HG02884 (cell line): Measurements from ENCODE around the gene SNAPC3.

Source experiments
- ATAC-seq: cut with Tn5 transposase; IDR thresholded peaks from one replicate; pipeline ENCODE4 v1.9.1; 2021; ENCODE audit warnings: mild to moderate bottlenecking, moderate library complexity; ENCODE audit not compliant: unreplicated experiment

Gene SNAPC3

DNA sequence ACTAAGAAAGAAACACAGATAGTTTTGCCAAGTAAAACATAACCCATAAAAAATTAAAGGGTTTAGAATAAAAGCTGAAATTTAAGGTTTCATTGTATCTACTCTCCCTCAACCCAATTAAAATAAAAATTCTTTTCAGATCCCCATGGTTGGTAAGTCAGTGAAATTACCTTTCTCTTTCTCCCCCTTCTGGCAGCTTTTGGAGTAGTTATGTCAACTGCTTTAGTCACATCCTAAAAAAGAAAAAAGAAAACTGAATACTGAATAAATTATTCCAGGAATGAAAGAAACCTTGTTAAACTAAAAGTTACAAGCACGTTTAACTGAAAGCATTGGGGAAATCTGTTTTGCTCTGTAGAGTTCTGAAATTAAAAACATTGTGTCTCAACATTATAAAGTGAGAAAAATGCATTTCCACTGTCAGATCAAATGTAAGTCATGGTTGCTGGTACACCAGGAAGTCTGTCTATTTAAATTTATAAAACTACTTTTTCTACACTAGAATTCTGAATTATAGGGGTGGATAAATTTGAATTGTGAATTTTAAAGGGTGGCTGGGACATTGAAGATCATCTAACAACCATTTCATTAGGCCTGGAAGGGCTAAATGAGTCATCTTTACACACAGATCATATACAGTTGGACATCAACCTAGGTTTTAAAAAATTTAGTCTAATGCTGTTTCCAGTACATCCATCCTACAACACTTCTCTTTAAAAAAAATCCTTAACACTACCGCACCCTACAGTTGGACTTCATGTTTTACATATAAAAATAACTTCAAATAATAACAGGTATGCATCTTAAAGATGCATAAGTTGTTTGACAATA, 63.4 kb downstream of the SNAPC3 start:
- ATAC-seq = no peak

DNA sequence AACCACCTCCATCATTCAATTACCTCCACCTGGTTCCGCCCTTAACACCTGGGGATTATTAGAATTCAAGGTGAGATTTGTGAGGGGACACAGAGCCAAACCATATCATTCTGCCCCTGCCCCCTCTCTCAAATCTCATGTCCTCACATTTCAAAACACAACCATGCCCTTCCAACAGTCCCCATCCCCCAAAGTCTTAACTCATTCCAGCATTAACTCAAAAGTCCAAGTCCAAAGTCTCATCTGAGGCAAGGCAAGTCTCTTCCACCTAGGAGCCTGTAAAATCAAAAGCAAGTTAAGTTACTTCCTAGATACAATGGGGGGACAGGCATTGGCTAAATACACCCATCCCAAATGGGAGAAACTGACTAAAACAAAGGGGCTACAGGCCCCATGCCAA, 69.3 kb downstream of the SNAPC3 start:
- ATAC-seq = no peak

DNA sequence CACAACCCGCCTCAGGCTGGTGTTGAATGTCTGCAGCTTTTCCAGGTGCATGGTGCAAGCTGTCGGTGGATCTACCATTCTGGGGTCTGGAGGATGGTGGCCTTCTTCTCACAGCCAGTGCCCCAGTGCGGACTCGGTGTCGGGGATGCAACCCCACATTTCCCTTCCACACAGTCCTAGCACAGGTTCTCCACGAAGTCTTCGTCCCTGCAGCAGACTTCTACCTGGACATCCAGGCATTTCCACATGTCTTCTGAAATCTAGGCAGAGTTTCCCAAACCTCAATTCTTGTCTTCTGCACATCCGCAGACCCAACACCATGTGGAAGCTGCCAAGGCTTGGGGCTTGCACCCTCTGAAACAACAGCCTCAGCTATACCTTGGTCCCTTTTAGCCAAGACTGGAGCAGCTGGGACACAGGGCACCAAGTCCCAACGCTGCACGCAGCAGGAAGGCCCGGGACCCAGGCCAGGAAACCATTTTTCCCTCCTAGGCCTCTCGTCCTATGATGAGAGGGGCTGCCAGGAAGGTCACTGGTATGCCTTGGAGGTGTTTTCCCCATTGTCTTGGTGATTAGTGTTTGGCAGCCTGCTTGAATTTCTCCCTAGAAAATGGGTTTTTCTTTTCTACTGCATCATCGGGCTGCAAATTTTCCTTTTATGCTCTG, 69.9 kb downstream of the SNAPC3 start:
- ATAC-seq = no peak

DNA sequence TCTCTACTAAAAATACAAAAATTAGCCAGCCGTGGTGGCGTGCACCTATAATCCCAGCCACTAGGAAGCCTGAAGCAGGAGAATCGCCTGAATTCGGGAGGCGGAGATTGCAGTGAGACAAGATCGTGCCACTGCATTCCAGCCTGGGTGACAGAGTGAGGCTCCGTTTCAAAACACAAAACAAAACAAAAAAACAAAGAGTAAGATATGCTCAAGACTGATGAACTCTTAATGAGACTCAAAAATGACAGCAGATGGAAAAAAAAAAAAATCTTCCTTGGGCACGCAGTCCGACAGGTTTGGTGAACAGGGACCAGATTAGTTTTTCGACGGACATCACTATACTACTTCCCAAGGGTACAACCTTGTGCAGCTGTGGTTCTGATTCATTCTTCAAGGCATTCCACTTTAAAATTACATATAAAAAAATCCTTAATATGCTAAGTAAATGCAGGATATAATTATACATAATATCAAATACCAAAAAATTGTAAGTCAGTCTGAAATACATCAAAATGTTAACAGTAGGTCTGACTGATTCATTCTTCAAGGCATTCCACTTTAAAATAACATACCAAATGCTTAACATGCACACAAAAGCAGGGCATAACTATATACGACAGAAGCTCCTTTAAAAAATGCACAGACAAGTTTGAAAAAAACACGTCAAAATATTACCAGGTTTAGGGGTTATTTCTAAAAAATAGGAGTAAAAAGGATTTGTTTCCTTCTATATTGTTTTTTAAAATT, 75.7 kb downstream of the SNAPC3 start:
- ATAC-seq = no peak

DNA sequence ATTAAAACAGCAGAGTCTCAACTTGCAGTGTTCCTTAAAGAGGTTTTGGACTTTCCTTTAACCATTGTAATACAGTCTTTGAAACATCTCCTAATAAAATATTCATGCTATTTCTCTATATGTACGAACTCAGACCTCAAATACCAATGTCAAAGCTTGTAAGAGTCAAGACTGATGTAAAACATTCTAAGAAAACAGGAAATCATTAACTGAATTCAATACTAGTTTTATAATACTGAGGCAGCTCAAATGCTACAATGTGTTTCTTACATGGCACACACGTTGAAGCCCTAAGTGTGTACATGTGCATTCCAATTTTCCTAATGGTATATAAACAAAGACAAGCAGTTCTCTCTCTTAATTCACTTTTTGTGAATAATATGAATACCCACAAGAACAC, 76.5 kb downstream of the SNAPC3 start:
- no peak for ATAC-seq

DNA sequence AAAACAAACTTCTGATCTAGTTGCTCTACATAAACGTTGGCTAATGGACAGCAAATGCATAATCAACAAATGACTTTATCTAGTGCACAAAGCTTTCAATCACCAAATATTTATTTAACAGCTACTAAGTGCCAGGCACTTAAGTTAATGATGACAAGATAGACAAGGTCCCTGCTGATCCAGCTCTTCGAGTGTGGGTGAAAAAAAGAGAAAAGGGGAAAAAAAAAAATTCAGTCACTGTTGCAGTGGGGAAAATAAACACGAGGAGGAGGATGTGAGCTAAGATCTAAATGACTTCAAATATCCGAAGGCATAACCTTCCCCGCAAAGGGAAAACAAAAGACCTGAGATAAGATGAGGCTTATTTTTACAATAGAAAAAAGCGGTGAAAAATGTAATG, 78.5 kb downstream of the SNAPC3 start:
- ATAC-seq = no peak

DNA sequence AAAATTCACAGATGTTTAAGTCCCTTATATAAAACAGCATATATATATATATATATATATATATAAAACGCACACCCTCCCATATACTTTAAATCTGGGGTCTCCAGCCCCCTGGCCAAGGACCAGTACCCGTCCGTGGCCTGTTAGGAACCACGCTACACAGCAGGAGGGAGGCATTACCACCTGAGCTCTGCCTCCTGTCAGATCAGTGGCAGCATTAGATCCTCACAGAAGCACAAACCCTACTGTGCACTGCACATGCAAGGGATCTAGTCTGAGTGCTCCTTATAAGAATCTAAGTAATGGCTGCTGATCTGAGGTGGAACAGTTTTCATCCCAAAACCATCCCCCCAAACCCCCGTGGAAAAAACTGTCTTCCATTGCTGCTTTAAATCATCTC, 79.1 kb downstream of the SNAPC3 start:
- ATAC-seq = no peak

DNA sequence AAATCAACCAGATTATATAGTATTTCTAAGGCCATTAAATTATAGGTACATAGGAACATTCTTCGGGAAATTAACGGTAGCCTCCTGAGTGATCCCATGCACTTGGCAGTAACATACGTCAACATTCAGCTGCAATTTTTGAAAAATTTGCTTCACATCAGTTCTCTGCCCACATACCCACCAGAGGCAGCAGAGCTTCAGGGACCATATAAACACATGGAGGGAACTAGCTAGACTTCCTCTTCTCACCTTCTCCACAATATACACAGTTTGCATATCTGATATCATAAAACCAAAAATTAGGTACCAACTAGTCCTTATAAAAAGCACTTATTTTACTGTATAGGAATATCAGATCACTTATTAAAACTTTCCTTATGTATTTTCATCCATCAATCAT, 83.2 kb downstream of the SNAPC3 start:
- ATAC-seq = no peak

DNA sequence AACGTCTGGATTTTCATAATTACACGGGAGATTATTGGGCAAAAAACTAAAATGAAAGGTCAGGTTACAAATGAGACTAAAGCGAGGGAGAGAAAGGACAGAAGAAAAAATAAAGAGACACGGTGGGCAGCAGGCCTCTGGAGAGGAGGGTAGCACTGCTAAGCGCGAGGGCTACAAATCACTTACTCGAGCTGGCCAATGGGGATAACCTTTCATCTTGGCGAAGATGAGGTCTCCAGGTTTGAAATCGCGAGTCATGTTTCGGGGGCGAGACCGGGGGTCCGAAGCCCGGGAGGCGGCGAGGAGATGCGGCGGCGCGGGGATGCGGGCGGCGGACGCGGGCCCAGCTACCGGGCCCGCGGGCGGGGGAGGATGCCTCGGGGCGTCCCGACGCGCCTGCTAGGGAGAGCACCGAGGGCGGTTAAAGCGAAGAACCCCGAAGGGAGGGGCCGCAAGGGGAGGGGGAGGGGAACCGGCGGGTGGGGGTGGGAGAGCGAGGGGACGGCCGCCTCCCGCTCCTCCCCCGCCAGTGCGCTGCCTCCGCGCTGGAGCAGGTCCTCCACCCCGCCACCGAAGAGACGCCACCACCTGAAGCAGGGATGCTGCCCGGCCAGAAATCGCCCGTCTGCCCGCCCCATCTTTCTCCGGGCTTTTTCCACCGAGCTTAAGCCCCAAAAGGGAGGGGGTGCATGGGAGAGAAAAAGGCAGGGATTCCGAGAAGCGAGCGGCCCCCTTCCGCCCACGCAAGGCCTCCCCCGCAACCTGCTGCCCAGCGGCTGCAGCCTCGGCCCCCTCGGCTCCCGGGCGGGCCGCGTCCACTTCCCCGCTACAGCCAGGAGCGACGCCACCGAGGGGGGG, 87.5 kb downstream of the SNAPC3 start:
- peak; percentile 30 for ATAC-seq

DNA sequence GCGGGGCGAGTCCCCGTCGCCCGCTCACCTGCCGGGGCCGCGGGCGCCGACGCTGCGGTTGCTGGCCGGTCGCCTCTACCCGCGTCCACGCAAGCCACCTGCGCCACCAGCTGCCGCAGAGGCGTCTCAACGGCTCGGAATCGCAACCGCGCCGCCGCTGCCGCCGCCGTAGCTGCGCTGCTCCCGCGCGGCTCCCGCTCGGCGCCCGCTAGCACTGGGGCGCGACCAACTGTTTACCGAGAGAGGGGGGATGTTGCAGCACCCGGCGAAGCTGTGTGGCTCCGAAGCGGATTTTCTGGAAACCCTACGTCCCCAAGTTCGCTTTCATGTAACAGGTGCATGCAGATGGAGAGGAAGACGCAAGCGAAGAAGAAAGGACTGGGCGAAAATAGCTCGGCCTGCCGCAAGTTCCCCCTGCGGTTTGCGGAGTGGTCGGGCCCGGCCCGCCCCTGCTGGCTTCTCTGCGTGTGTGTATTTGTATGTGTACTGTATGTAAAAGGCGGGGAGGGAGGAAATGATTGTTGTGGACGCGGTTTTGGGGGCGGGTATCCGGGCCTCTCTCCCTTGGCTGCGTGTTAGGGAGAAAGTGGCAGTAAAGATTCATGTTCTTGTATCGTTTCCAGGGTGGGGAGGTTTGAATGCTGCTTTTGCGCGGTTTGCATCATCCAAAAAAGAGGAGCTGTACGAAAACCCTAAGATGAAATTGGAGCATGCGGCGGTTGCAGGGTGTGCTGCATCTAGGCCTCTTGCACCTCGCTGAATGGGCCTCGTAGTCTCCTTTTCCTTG, 88.3 kb downstream of the SNAPC3 start, which contains the start of gene PSIP1:
Gene PSIP1 (minus strand): TSS at position 182 of the 787 bp plus-strand sequence. CDS start 782 bp downstream, outside the sequence.
- peak; percentile 73 for ATAC-seq
